ENCODE data around the gene ZNF407. TPM values are rescaled to one million over a fixed set of nuclear protein-coding genes. Genes with fewer than 3 reads are reported as not detected.

Gene ZNF407
- total and polyA plus RNA-seq, 9 donors: 5.3 to 22.3 (median 18.7) TPM

DNA sequence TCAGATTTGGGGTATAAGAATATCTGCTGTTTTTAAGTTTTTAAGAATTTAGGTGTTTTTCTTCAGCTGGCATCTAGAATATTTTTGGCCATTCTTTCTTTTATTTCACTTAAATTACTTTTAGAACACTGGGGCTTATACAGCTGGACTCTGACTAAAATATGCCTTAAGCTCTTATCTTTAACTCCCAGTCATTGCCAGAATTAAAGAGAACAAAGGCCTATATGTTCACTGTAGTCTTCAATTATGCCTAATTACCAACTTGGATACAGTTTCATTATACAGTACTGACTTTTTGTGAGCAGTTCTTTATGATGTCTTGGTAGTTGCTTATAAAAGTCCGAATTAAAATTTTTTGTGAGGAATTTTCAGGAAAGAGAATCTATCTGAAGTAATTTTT, 192.8 kb downstream of the ZNF407 start:
- H3K4me3 ChIP-seq: no peak overlapping the region
- no peaks in the 10 kb centered on the region for H3K4me1 ChIP-seq (ENCODE audit: insufficient read depth)
- H3K9me3 ChIP-seq: no peaks in the 10 kb centered on the region
- TF ChIP-seq, protein P1, sequence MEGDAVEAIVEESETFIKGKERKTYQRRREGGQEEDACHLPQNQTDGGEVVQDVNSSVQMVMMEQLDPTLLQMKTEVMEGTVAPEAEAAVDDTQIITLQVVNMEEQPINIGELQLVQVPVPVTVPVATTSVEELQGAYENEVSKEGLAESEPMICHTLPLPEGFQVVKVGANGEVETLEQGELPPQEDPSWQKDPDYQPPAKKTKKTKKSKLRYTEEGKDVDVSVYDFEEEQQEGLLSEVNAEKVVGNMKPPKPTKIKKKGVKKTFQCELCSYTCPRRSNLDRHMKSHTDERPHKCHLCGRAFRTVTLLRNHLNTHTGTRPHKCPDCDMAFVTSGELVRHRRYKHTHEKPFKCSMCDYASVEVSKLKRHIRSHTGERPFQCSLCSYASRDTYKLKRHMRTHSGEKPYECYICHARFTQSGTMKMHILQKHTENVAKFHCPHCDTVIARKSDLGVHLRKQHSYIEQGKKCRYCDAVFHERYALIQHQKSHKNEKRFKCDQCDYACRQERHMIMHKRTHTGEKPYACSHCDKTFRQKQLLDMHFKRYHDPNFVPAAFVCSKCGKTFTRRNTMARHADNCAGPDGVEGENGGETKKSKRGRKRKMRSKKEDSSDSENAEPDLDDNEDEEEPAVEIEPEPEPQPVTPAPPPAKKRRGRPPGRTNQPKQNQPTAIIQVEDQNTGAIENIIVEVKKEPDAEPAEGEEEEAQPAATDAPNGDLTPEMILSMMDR (IDR thresholded peaks at IDR 0.05): no peak
- no peak for TF ChIP-seq POLR2A (IDR thresholded peaks at IDR 0.05)
- no peak for TF ChIP-seq EP300 (IDR thresholded peaks at IDR 0.05)
- intact Hi-C loops (cut with DNase I): no loop called here
- no peak overlapping the region for H3K27ac ChIP-seq
- DNase-seq: no peak
- WGBS, 3 donors: 75 to 83% (median 80%) methylated on average over 1 of the region's 1 CpG
- no peaks in the 10 kb centered on the region for H3K27me3 ChIP-seq
- H3K36me3 ChIP-seq: no peaks in the 10 kb centered on the region

DNA sequence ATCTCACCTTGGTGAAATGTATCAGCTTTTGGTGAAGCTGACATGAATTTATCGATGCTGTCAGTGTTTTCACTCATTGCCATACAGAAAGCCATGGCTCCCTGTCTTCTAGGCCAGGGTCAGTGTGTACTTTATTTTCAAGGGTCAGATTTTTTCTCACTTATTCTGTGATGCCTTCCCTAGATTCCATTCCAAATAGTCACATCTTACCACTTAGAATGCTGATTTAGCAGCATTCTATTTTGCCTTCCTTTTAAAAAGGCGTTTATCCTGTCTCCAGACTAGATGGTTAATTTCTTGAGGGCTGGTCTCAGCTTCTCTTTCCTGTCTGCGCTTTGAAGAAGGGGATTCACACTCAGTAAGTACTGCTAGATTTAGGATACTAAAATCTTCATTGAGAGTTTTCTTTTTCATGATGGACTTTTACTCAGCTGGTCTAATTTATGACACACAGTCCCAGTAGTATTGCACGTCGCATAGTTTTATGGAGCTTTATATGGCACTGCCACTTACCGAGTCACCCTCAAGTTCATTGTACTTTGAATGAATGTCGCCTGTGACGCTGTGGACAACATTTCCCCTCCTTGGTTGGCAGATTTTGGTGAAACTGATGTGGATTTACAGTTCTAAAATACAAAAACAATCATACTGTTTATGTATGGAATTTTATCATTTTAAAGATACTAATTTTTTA, 194.0 kb downstream of the ZNF407 start:
- H3K27ac ChIP-seq: no peak overlapping the region
- no peaks in the 10 kb centered on the region for H3K36me3 ChIP-seq
- intact Hi-C loops (cut with DNase I): no loop called here
- no peaks in the 10 kb centered on the region for H3K9me3 ChIP-seq
- no peaks in the 10 kb centered on the region for H3K27me3 ChIP-seq
- H3K4me1 ChIP-seq (ENCODE audit: insufficient read depth): no peaks in the 10 kb centered on the region
- DNase-seq: no peak
- WGBS, 3 donors: 90 to 97% (median 97%) methylated on average over 8 of the region's 8 CpGs
- TF ChIP-seq EP300 (IDR thresholded peaks at IDR 0.05) (no peak), POLR2A (IDR thresholded peaks at IDR 0.05) (no peak)
- TF ChIP-seq, protein P1 (IDR thresholded peaks at IDR 0.05): no peak
- no peak overlapping the region for H3K4me3 ChIP-seq

DNA sequence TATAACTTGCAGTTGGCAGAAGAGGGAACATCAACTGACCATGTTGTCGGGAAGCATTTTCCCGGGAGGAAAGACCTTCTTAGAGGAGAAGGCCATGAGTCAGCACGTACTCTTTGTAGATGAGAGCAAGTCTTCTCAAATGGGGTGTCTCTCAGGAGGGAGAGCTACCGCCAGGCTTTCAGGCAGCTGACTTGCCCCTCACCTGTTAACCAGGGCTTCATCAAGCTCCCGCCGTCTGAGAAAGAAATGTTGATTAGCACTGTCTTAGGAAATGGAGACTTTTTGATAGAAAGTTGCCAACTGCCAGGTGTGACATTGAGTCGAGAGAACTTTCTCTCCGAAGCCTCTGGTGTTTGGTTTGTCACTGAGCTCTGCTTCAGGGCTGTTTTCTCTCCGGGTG, 196.1 kb downstream of the ZNF407 start:
- no peaks in the 10 kb centered on the region for H3K9me3 ChIP-seq
- no peaks in the 10 kb centered on the region for H3K27me3 ChIP-seq
- 71 to 76% (median 71%) methylated on average over 9 of the region's 9 CpGs for WGBS, 3 donors
- no peak overlapping the region for H3K4me3 ChIP-seq
- H3K36me3 ChIP-seq: no peaks in the 10 kb centered on the region
- DNase-seq: no peak
- TF ChIP-seq EP300 (IDR thresholded peaks at IDR 0.05): no peak
- TF ChIP-seq POLR2A (IDR thresholded peaks at IDR 0.05): no peak
- TF ChIP-seq, protein P1 (IDR thresholded peaks at IDR 0.05): no peak
- H3K27ac ChIP-seq: no peak overlapping the region
- intact Hi-C loops (cut with DNase I): no loop called here
- H3K4me1 ChIP-seq (ENCODE audit: insufficient read depth): peaks cover 2% of the 10 kb centered on the region

DNA sequence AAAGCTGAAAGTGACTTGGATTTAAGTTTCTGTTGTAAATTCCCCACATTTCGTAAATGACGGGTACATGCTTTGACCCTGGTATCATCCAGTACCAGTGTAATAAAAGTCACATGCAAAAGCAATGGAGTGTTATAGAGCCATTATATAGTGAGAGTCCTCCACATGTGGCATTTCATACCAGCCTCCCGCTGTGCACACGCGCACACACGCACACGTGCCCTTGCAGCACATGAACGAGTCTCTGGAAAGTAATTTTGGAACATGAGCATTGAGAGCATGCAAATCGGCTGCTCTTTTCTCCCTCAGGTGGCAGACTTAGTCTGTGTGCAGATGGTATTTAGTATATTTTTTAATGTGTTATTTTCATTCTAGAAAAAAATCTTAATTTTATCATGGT, 198.1 kb downstream of the ZNF407 start:
- Histone ChIP-seq H3K27ac (no peak overlapping the region), H3K36me3 (no peaks in the 10 kb centered on the region), H3K4me1 (ENCODE audit: insufficient read depth) (peaks cover 2% of the 10 kb centered on the region), H3K9me3 (no peaks in the 10 kb centered on the region), H3K4me3 (no peak overlapping the region), H3K27me3 (no peaks in the 10 kb centered on the region)
- intact Hi-C loops (cut with DNase I): no loop called here
- TF ChIP-seq POLR2A (IDR thresholded peaks at IDR 0.05) (no peak), EP300 (IDR thresholded peaks at IDR 0.05) (no peak)
- TF ChIP-seq, protein P1 (IDR thresholded peaks at IDR 0.05): no peak
- WGBS, 3 donors: 95 to 97% (median 96%) methylated on average over 9 of the region's 9 CpGs
- DNase-seq: no peak
